ENCODE data around the gene CD200.

- TF ChIP-seq, protein P1, sequence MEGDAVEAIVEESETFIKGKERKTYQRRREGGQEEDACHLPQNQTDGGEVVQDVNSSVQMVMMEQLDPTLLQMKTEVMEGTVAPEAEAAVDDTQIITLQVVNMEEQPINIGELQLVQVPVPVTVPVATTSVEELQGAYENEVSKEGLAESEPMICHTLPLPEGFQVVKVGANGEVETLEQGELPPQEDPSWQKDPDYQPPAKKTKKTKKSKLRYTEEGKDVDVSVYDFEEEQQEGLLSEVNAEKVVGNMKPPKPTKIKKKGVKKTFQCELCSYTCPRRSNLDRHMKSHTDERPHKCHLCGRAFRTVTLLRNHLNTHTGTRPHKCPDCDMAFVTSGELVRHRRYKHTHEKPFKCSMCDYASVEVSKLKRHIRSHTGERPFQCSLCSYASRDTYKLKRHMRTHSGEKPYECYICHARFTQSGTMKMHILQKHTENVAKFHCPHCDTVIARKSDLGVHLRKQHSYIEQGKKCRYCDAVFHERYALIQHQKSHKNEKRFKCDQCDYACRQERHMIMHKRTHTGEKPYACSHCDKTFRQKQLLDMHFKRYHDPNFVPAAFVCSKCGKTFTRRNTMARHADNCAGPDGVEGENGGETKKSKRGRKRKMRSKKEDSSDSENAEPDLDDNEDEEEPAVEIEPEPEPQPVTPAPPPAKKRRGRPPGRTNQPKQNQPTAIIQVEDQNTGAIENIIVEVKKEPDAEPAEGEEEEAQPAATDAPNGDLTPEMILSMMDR (IDR thresholded peaks at IDR 0.05): no peak
- TF ChIP-seq POLR2A (IDR thresholded peaks at IDR 0.05): no peak
These were observed 41.4 kb downstream of the CD200 start for GRCh38 chr3:112374333-112374734.

Data from body of pancreas (tissue), 4 donors.